Gastroesophageal sphincter (tissue), 4 donors: Measurements from ENCODE around the gene ZSCAN31. TPM values are rescaled to one million over a fixed set of nuclear protein-coding genes. Genes with fewer than 3 reads are reported as not detected.
"Not testable (repeated sequence)": the region's sequence is repeated elsewhere in the genome, so short reads cannot be mapped to it uniquely, and the experiment has no call there.

Experiments
- ATAC-seq: fragments of 150-250 bp; one replicate; pipeline ENCODE4 v1.9.1; 2016; ENCODE audit warnings: mild to moderate bottlenecking, moderate library complexity
- H3K27ac ChIP-seq, 4 donors: fragments of 200-600 bp; sonication (generic) in 3 of 4; 1 replicate in 3 of 4; 2 replicates in 1 of 4; pipeline ENCODE4 v1.5.1; 2016 to 2019
- H3K27me3 ChIP-seq: fragments of 200-600 bp; sonication (generic); one replicate; pipeline ENCODE4 v1.5.1; 2019
- H3K36me3 ChIP-seq, 2 donors: fragments of 200-600 bp; sonication (generic); one replicate each; pipeline ENCODE4 v1.5.1; 2019; ENCODE audit warnings: control low read depth in 1 of 2
- H3K4me1 ChIP-seq, 3 donors: fragments of 200-600 bp; sonication (generic); 1 replicate in 2 of 3; 2 replicates in 1 of 3; pipeline ENCODE4 v1.5.1; 2016 to 2019; ENCODE audit warnings: control low read depth in 2 of 3
- H3K4me3 ChIP-seq, 2 donors: fragments of 200-600 bp; sonication (generic); one replicate each; pipeline ENCODE4 v1.5.1; 2019; ENCODE audit warnings: mild to moderate bottlenecking in 1 of 2, moderate library complexity in 1 of 2
- H3K9me3 ChIP-seq, 3 donors: fragments of 200-600 bp; sonication (generic); one replicate each; pipeline ENCODE4 v1.5.1; 2017 to 2019; ENCODE audit warnings: control low read depth in 2 of 3
- CTCF ChIP-seq, 4 experiments: fragments of 200-600 bp in 2 of 4; fragments of 450-650 bp in 2 of 4; sonication (generic) in 1 of 4; IDR thresholded peaks; one replicate each; pipeline ENCODE4 v1.5.1; 2017 to 2019; ENCODE audit warnings: antibody characterized with exemption in 4 of 4, mild to moderate bottlenecking in 2 of 4, moderate library complexity in 2 of 4
- EP300 ChIP-seq: sonication (generic); formaldehyde crosslinking; IDR thresholded peaks from one replicate; pipeline ENCODE4 v1.6.1; 2017; ENCODE audit warnings: antibody characterized with exemption, mild to moderate bottlenecking
- POLR2A ChIP-seq, 2 donors: fragments of 450-650 bp; IDR thresholded peaks; one replicate each; pipeline ENCODE4 v1.6.1; 2017; ENCODE audit warnings: antibody characterized with exemption in 2 of 2, mild to moderate bottlenecking in 2 of 2, moderate library complexity in 1 of 2
- POLR2AphosphoS5 ChIP-seq: sonication (generic); formaldehyde crosslinking; IDR thresholded peaks from one replicate; pipeline ENCODE4 v1.6.1; 2017; ENCODE audit warnings: antibody characterized with exemption
- WGBS, 2 donors: methylation state at CpG; one replicate each; pipeline ENCODE4 v1.1.5; 2018; ENCODE audit warnings: low coverage in 1 of 2; 5-methylcytosine and 5-hydroxymethylcytosine counted together
- total RNA-seq, 4 donors: library from RNA; depleted of rRNA; stranded (reverse); fragments of >200 nt; gene quantifications; one replicate each; pipeline ENCODE4 v1.1.0, GENCODE V29; 2016

The ZSCAN31 gene
- total RNA-seq, 4 donors from 2014 or later: 14.9 to 32.0 (median 24.8) TPM

GRCh38 chr6:28326371-28326948 lies 9.5 kb downstream of the ZSCAN31 start:
- 96 to 98% methylated on average over 5 of the region's 7 CpGs for WGBS, 2 donors
- H3K4me3 ChIP-seq: no peak overlapping the region
- H3K27ac ChIP-seq: no peak overlapping the region
- peaks cover 12 to 76% of the 10 kb centered on the region in 2 donors for H3K36me3 ChIP-seq
- TF ChIP-seq POLR2AphosphoS5 (no peak), POLR2A (IDR thresholded peaks at IDR 0.05) (no peak), EP300 (no peak), CTCF (IDR thresholded peaks at IDR 0.05) (no peak)
- no peaks in the 10 kb centered on the region for H3K4me1 ChIP-seq
- no peaks in the 10 kb centered on the region for H3K27me3 ChIP-seq
- H3K9me3 ChIP-seq: peaks cover 0 to 62% (median 3%) of the 10 kb centered on the region in 3 donors
- ATAC-seq: no peak

- H3K27me3 ChIP-seq: no peaks in the 10 kb centered on the region
- H3K4me1 ChIP-seq: no peaks in the 10 kb centered on the region
- no peak overlapping the region for H3K27ac ChIP-seq
- no peak for TF ChIP-seq EP300
- no peak for TF ChIP-seq POLR2A (IDR thresholded peaks at IDR 0.05)
- TF ChIP-seq POLR2AphosphoS5: no peak
- no peak for TF ChIP-seq CTCF (IDR thresholded peaks at IDR 0.05)
- peaks cover 10 to 80% of the 10 kb centered on the region in 2 donors for H3K36me3 ChIP-seq
- no peak for ATAC-seq
- WGBS, 2 donors: no CpG with 5 or more reads among the region's 1 CpG
- H3K4me3 ChIP-seq: no peak overlapping the region
- peaks cover 0 to 77% (median 3%) of the 10 kb centered on the region in 3 donors for H3K9me3 ChIP-seq
Measured at GRCh38 chr6:28323813-28324424, 12.0 kb downstream of the ZSCAN31 start.

- ATAC-seq: no peak
- no peaks in the 10 kb centered on the region for H3K27me3 ChIP-seq
- H3K27ac ChIP-seq: no peak overlapping the region
- H3K36me3 ChIP-seq: peaks cover 8 to 69% of the 10 kb centered on the region in 2 donors
- H3K4me1 ChIP-seq: no peaks in the 10 kb centered on the region
- TF ChIP-seq POLR2A (IDR thresholded peaks at IDR 0.05) (no peak), CTCF (IDR thresholded peaks at IDR 0.05) (no peak)
- WGBS, 2 donors: 63 to 94% methylated on average over 2 to 3 of the region's 3 CpGs
- H3K9me3 ChIP-seq: peaks cover 0 to 65% (median 3%) of the 10 kb centered on the region in 3 donors
- H3K4me3 ChIP-seq: no peak overlapping the region
Measured at GRCh38 chr6:28322661-28323060, 13.3 kb downstream of the ZSCAN31 start.

GRCh38 chr6:28317866-28318265 lies 18.1 kb downstream of the ZSCAN31 start:
- H3K4me3 ChIP-seq, ATAC-seq, H3K27ac ChIP-seq, H3K27me3 ChIP-seq, H3K4me1 ChIP-seq: not testable (repeated sequence)
- WGBS, 2 donors: 71 to 83% methylated on average over 1 to 2 of the region's 8 CpGs
- H3K36me3 ChIP-seq: peaks cover 0 to 35% of the 10 kb centered on the region in 2 donors
- peaks cover 0 to 20% (median 0%) of the 10 kb centered on the region in 3 donors for H3K9me3 ChIP-seq

- TF ChIP-seq POLR2AphosphoS5 (no peak), CTCF (IDR thresholded peaks at IDR 0.05) (no peak), POLR2A (IDR thresholded peaks at IDR 0.05) (no peak), EP300 (no peak)
- Histone ChIP-seq H3K4me1 (no peaks in the 10 kb centered on the region), H3K36me3 (peaks cover 0 to 22% of the 10 kb centered on the region in 2 donors), H3K27ac (no peak overlapping the region), H3K4me3 (no peak overlapping the region), H3K27me3 (no peaks in the 10 kb centered on the region), H3K9me3 (peaks cover 0 to 23% (median 0%) of the 10 kb centered on the region in 3 donors)
- no peak for ATAC-seq
- 83 to 85% methylated on average over 1 to 2 of the region's 3 CpGs for WGBS, 2 donors
Measured at GRCh38 chr6:28315628-28316027, 20.3 kb downstream of the ZSCAN31 start.
